ENCODE measurements around the gene FHAD1. TPM values are rescaled to one million over a fixed set of nuclear protein-coding genes. Genes with fewer than 3 reads are reported as not detected.

FHAD1 gene
- total RNA-seq, 2 experiments from 2014 or later: not detected

GRCh38 chr1:15282038-15282437 lies 35.0 kb downstream of the FHAD1 start:
- H3K4me1 ChIP-seq (ENCODE audit: insufficient read depth, low read length, poor library complexity, severe bottlenecking): no peaks in the 10 kb centered on the region
- BruUV-seq (replicated peaks): no TSS peak
- H3K4me2 ChIP-seq (ENCODE audit: low read length): no peak overlapping the region
- no peak overlapping the region for H2AFZ ChIP-seq (ENCODE audit: low read length)
- no peaks in the 10 kb centered on the region for H3K36me3 ChIP-seq (ENCODE audit: insufficient read depth, low read length)
- POLR2A ChIA-PET: interaction anchor here (0.6 kb wide), 1 partner anchor 18 kb away, joined by 3 read pairs; no protein-coding TSS in a partner anchor
- no peaks in the 10 kb centered on the region for H3K9me2 ChIP-seq (ENCODE audit: insufficient read depth, low read length)
- no peak overlapping the region for H3K4me3 ChIP-seq (ENCODE audit: low read depth, low read length, poor library complexity, severe bottlenecking)
- H3K27ac ChIP-seq (ENCODE audit: low read depth, low read length, poor library complexity, severe bottlenecking): no peak overlapping the region
- no peaks in the 10 kb centered on the region for H3K79me2 ChIP-seq (ENCODE audit: insufficient read depth, low read depth, low read length)
- TF ChIP-seq CTCF (conservative IDR thresholded peaks at IDR 0.05; ENCODE audit: low read length) (no peak), EZH2phosphoT487 (IDR thresholded peaks at IDR 0.05; ENCODE audit: borderline replicate concordance, low read depth, low read length) (no peak)
- no peaks in the 10 kb centered on the region for H3K9me3 ChIP-seq (ENCODE audit: low read length)
- DNase-seq (ENCODE audit: low spot score): no peak
- intact Hi-C loops (cut with micrococcal nuclease; ENCODE audit: unreplicated experiment): no loop called here
- CTCF ChIA-PET (ENCODE audit: unreplicated experiment): no interaction called here
- H4K20me1 ChIP-seq (ENCODE audit: insufficient read depth, low read length): no peaks in the 10 kb centered on the region

GRCh38 chr1:15282810-15283474 lies 35.9 kb downstream of the FHAD1 start:
- Histone ChIP-seq H3K9me2 (ENCODE audit: insufficient read depth, low read length) (no peaks in the 10 kb centered on the region), H3K4me3 (ENCODE audit: low read depth, low read length, poor library complexity, severe bottlenecking) (no peak overlapping the region), H3K4me2 (ENCODE audit: low read length) (no peak overlapping the region), H3K79me2 (ENCODE audit: insufficient read depth, low read depth, low read length) (no peaks in the 10 kb centered on the region), H3K4me1 (ENCODE audit: insufficient read depth, low read length, poor library complexity, severe bottlenecking) (no peaks in the 10 kb centered on the region), H3K27ac (ENCODE audit: low read depth, low read length, poor library complexity, severe bottlenecking) (no peak overlapping the region), H3K36me3 (ENCODE audit: insufficient read depth, low read length) (no peaks in the 10 kb centered on the region), H3K9me3 (ENCODE audit: low read length) (no peaks in the 10 kb centered on the region), H4K20me1 (ENCODE audit: insufficient read depth, low read length) (no peaks in the 10 kb centered on the region), H2AFZ (ENCODE audit: low read length) (no peak overlapping the region)
- intact Hi-C loops (cut with micrococcal nuclease; ENCODE audit: unreplicated experiment): no loop called here
- no peak for TF ChIP-seq CTCF (conservative IDR thresholded peaks at IDR 0.05; ENCODE audit: low read length)
- TF ChIP-seq EZH2phosphoT487 (IDR thresholded peaks at IDR 0.05; ENCODE audit: borderline replicate concordance, low read depth, low read length): no peak
- ChIA-PET CTCF (ENCODE audit: unreplicated experiment) (no interaction called here), POLR2A (interaction anchor here (0.6 kb wide), 1 partner anchor 17 kb away, joined by 3 read pairs; no protein-coding TSS in a partner anchor)
- no TSS peak for BruUV-seq (replicated peaks)
- no peak for DNase-seq (ENCODE audit: low spot score)

- H3K9me2 ChIP-seq (ENCODE audit: insufficient read depth, low read length): no peaks in the 10 kb centered on the region
- POLR2A ChIA-PET: no interaction called here
- no peaks in the 10 kb centered on the region for H3K36me3 ChIP-seq (ENCODE audit: insufficient read depth, low read length)
- CTCF ChIA-PET (ENCODE audit: unreplicated experiment): no interaction called here
- no peak overlapping the region for H3K4me2 ChIP-seq (ENCODE audit: low read length)
- H3K79me2 ChIP-seq (ENCODE audit: insufficient read depth, low read depth, low read length): no peaks in the 10 kb centered on the region
- TF ChIP-seq EZH2phosphoT487 (IDR thresholded peaks at IDR 0.05; ENCODE audit: borderline replicate concordance, low read depth, low read length) (no peak), CTCF (conservative IDR thresholded peaks at IDR 0.05; ENCODE audit: low read length) (no peak)
- H3K4me3 ChIP-seq (ENCODE audit: low read depth, low read length, poor library complexity, severe bottlenecking): no peak overlapping the region
- no peak overlapping the region for H3K27ac ChIP-seq (ENCODE audit: low read depth, low read length, poor library complexity, severe bottlenecking)
- BruUV-seq (replicated peaks): no TSS peak
- no peaks in the 10 kb centered on the region for H3K4me1 ChIP-seq (ENCODE audit: insufficient read depth, low read length, poor library complexity, severe bottlenecking)
- H3K9me3 ChIP-seq (ENCODE audit: low read length): no peaks in the 10 kb centered on the region
- no peak overlapping the region for H2AFZ ChIP-seq (ENCODE audit: low read length)
- no peak for DNase-seq (ENCODE audit: low spot score)
- no peaks in the 10 kb centered on the region for H4K20me1 ChIP-seq (ENCODE audit: insufficient read depth, low read length)
- intact Hi-C loops (cut with micrococcal nuclease; ENCODE audit: unreplicated experiment): no loop called here
Measured at GRCh38 chr1:15283526-15283925, 36.5 kb downstream of the FHAD1 start.
